ENCODE data around the gene BIRC6. TPM values are rescaled to one million over a fixed set of nuclear protein-coding genes. Genes with fewer than 3 reads are reported as not detected.

The BIRC6 gene
- polyA plus RNA-seq, 4 donors, result 14.6 to 55.1 (median 20.6) TPM

- FAIRE-seq, result no peak
- Histone ChIP-seq H3K9me3 (ENCODE audit: control insufficient read depth in 2 of 2, insufficient read depth in 1 of 2, low read depth in 1 of 2, low read length in 1 of 2) (no peaks in the 10 kb centered on the region), H3K36me3 (ENCODE audit: control insufficient read depth in 3 of 3, insufficient read depth in 2 of 3, low read depth in 1 of 3, low read length in 3 of 3) (peaks cover 12 to 30% (median 16%) of the 10 kb centered on the region in 3 donors), H3K4me3 (ENCODE audit: low read depth in 1 of 3, low read length in 3 of 3) (no peak overlapping the region), H3K4me1 (ENCODE audit: control insufficient read depth in 3 of 3, insufficient read depth in 2 of 3, low read depth in 1 of 3, low read length in 2 of 3) (no peaks in the 10 kb centered on the region), H3K27me3 (ENCODE audit: control insufficient read depth in 3 of 3, insufficient read depth in 3 of 3, low read length in 3 of 3) (no peaks in the 10 kb centered on the region), H3K27ac (ENCODE audit: low read depth in 1 of 3, low read length in 2 of 3) (no peak overlapping the region)
- WGBS, 3 donors, result 77 to 100% (median 88%) methylated on average over 1 of the region's 1 CpG
- no peak for DNase-seq
Measured at GRCh38 chr2:32416519-32416918, 59.7 kb downstream of the BIRC6 start.

GRCh38 chr2:32417659-32418058, 60.8 kb downstream of the BIRC6 start:
- no peak overlapping the region for H3K4me3 ChIP-seq (ENCODE audit: low read depth in 1 of 3, low read length in 3 of 3)
- WGBS, 3 donors, result 97 to 98% (median 97%) methylated on average over 10 of the region's 10 CpGs
- FAIRE-seq, result no peak

GRCh38 chr2:32418778-32419177, 62.0 kb downstream of the BIRC6 start:
- FAIRE-seq, result no peak
- H3K27ac ChIP-seq (ENCODE audit: low read depth in 1 of 3, low read length in 2 of 3), result no peak overlapping the region
- WGBS, 3 donors, result 87 to 95% (median 94%) methylated on average over 5 of the region's 5 CpGs

More at GRCh38 chr2:32417659-32418058, 60.8 kb downstream of the BIRC6 start:
- H3K27me3 ChIP-seq (ENCODE audit: control insufficient read depth in 3 of 3, insufficient read depth in 3 of 3, low read length in 3 of 3), result no peaks in the 10 kb centered on the region
- DNase-seq, result no peak
- H3K4me1 ChIP-seq (ENCODE audit: control insufficient read depth in 3 of 3, insufficient read depth in 2 of 3, low read depth in 1 of 3, low read length in 2 of 3), result no peaks in the 10 kb centered on the region
- H3K9me3 ChIP-seq (ENCODE audit: control insufficient read depth in 2 of 2, insufficient read depth in 1 of 2, low read depth in 1 of 2, low read length in 1 of 2), result no peaks in the 10 kb centered on the region
- no peak overlapping the region for H3K27ac ChIP-seq (ENCODE audit: low read depth in 1 of 3, low read length in 2 of 3)
- H3K36me3 ChIP-seq (ENCODE audit: control insufficient read depth in 3 of 3, insufficient read depth in 2 of 3, low read depth in 1 of 3, low read length in 3 of 3), result peaks cover 12 to 29% (median 15%) of the 10 kb centered on the region in 3 donors

GRCh38 chr2:32422133-32422532, 65.3 kb downstream of the BIRC6 start:
- WGBS, 3 donors, result 95 to 98% (median 98%) methylated on average over 1 of the region's 1 CpG
- FAIRE-seq (no peak), DNase-seq (no peak)
- H3K4me3 ChIP-seq (ENCODE audit: low read depth in 1 of 3, low read length in 3 of 3), result no peak overlapping the region
- H3K4me1 ChIP-seq (ENCODE audit: control insufficient read depth in 3 of 3, insufficient read depth in 2 of 3, low read depth in 1 of 3, low read length in 2 of 3), result peaks cover 0 to 3% (median 2%) of the 10 kb centered on the region in 3 donors
- H3K27me3 ChIP-seq (ENCODE audit: control insufficient read depth in 3 of 3, insufficient read depth in 3 of 3, low read length in 3 of 3), result no peaks in the 10 kb centered on the region
- H3K9me3 ChIP-seq (ENCODE audit: control insufficient read depth in 2 of 2, insufficient read depth in 1 of 2, low read depth in 1 of 2, low read length in 1 of 2), result no peaks in the 10 kb centered on the region
- H3K27ac ChIP-seq (ENCODE audit: low read depth in 1 of 3, low read length in 2 of 3), result no peak overlapping the region
- peaks cover 2 to 16% (median 3%) of the 10 kb centered on the region in 3 donors for H3K36me3 ChIP-seq (ENCODE audit: control insufficient read depth in 3 of 3, insufficient read depth in 2 of 3, low read depth in 1 of 3, low read length in 3 of 3)

More at GRCh38 chr2:32418778-32419177, 62.0 kb downstream of the BIRC6 start:
- Histone ChIP-seq H3K4me3 (ENCODE audit: low read depth in 1 of 3, low read length in 3 of 3) (no peak overlapping the region), H3K27me3 (ENCODE audit: control insufficient read depth in 3 of 3, insufficient read depth in 3 of 3, low read length in 3 of 3) (no peaks in the 10 kb centered on the region), H3K9me3 (ENCODE audit: control insufficient read depth in 2 of 2, insufficient read depth in 1 of 2, low read depth in 1 of 2, low read length in 1 of 2) (no peaks in the 10 kb centered on the region), H3K4me1 (ENCODE audit: control insufficient read depth in 3 of 3, insufficient read depth in 2 of 3, low read depth in 1 of 3, low read length in 2 of 3) (no peaks in the 10 kb centered on the region), H3K36me3 (ENCODE audit: control insufficient read depth in 3 of 3, insufficient read depth in 2 of 3, low read depth in 1 of 3, low read length in 3 of 3) (peaks cover 12 to 23% (median 15%) of the 10 kb centered on the region in 3 donors)
- no peak for DNase-seq

GRCh38 chr2:32423536-32423935, 66.7 kb downstream of the BIRC6 start:
- DNase-seq (no peak), FAIRE-seq (no peak)
- H3K27ac ChIP-seq (ENCODE audit: low read depth in 1 of 3, low read length in 2 of 3), result no peak overlapping the region
- H3K4me1 ChIP-seq (ENCODE audit: control insufficient read depth in 3 of 3, insufficient read depth in 2 of 3, low read depth in 1 of 3, low read length in 2 of 3), result peaks cover 0 to 3% (median 2%) of the 10 kb centered on the region in 3 donors
- H3K4me3 ChIP-seq (ENCODE audit: low read depth in 1 of 3, low read length in 3 of 3), result no peak overlapping the region
- peaks cover 0 to 11% (median 2%) of the 10 kb centered on the region in 3 donors for H3K36me3 ChIP-seq (ENCODE audit: control insufficient read depth in 3 of 3, insufficient read depth in 2 of 3, low read depth in 1 of 3, low read length in 3 of 3)
- H3K27me3 ChIP-seq (ENCODE audit: control insufficient read depth in 3 of 3, insufficient read depth in 3 of 3, low read length in 3 of 3), result no peaks in the 10 kb centered on the region
- H3K9me3 ChIP-seq (ENCODE audit: control insufficient read depth in 2 of 2, insufficient read depth in 1 of 2, low read depth in 1 of 2, low read length in 1 of 2), result no peaks in the 10 kb centered on the region

- Histone ChIP-seq H3K9me3 (ENCODE audit: control insufficient read depth in 2 of 2, insufficient read depth in 1 of 2, low read depth in 1 of 2, low read length in 1 of 2) (no peaks in the 10 kb centered on the region), H3K27me3 (ENCODE audit: control insufficient read depth in 3 of 3, insufficient read depth in 3 of 3, low read length in 3 of 3) (no peaks in the 10 kb centered on the region), H3K36me3 (ENCODE audit: control insufficient read depth in 3 of 3, insufficient read depth in 2 of 3, low read depth in 1 of 3, low read length in 3 of 3) (peaks cover 0 to 11% (median 2%) of the 10 kb centered on the region in 3 donors), H3K4me1 (ENCODE audit: control insufficient read depth in 3 of 3, insufficient read depth in 2 of 3, low read depth in 1 of 3, low read length in 2 of 3) (peaks cover 0 to 3% (median 2%) of the 10 kb centered on the region in 3 donors), H3K27ac (ENCODE audit: low read depth in 1 of 3, low read length in 2 of 3) (no peak overlapping the region), H3K4me3 (ENCODE audit: low read depth in 1 of 3, low read length in 3 of 3) (no peak overlapping the region)
- WGBS, 3 donors, result 88 to 94% (median 91%) methylated on average over 5 of the region's 5 CpGs
- FAIRE-seq (no peak), DNase-seq (no peak)
Measured at GRCh38 chr2:32424739-32425138, 67.9 kb downstream of the BIRC6 start.

GRCh38 chr2:32425719-32426141, 68.9 kb downstream of the BIRC6 start:
- no peak for FAIRE-seq

GRCh38 chr2:32427672-32428610, 71.1 kb downstream of the BIRC6 start:
- no peaks in the 10 kb centered on the region for H3K9me3 ChIP-seq (ENCODE audit: control insufficient read depth in 2 of 2, insufficient read depth in 1 of 2, low read depth in 1 of 2, low read length in 1 of 2)
- WGBS, 3 donors, result 43 to 69% (median 58%) methylated on average over 6 of the region's 6 CpGs
- H3K4me3 ChIP-seq (ENCODE audit: low read depth in 1 of 3, low read length in 3 of 3), result no peak overlapping the region
- H3K27me3 ChIP-seq (ENCODE audit: control insufficient read depth in 3 of 3, insufficient read depth in 3 of 3, low read length in 3 of 3), result no peaks in the 10 kb centered on the region
- peaks cover 2 to 19% (median 2%) of the 10 kb centered on the region in 3 donors for H3K36me3 ChIP-seq (ENCODE audit: control insufficient read depth in 3 of 3, insufficient read depth in 2 of 3, low read depth in 1 of 3, low read length in 3 of 3)
- H3K27ac ChIP-seq (ENCODE audit: low read depth in 1 of 3, low read length in 2 of 3), result no peak overlapping the region
- DNase-seq (no peak), FAIRE-seq (no peak)
- H3K4me1 ChIP-seq (ENCODE audit: control insufficient read depth in 3 of 3, insufficient read depth in 2 of 3, low read depth in 1 of 3, low read length in 2 of 3), result peaks cover 0 to 3% (median 2%) of the 10 kb centered on the region in 3 donors

More at GRCh38 chr2:32425719-32426141, 68.9 kb downstream of the BIRC6 start:
- peaks cover 0 to 3% (median 2%) of the 10 kb centered on the region in 3 donors for H3K4me1 ChIP-seq (ENCODE audit: control insufficient read depth in 3 of 3, insufficient read depth in 2 of 3, low read depth in 1 of 3, low read length in 2 of 3)
- no peak overlapping the region for H3K4me3 ChIP-seq (ENCODE audit: low read depth in 1 of 3, low read length in 3 of 3)
- no peaks in the 10 kb centered on the region for H3K9me3 ChIP-seq (ENCODE audit: control insufficient read depth in 2 of 2, insufficient read depth in 1 of 2, low read depth in 1 of 2, low read length in 1 of 2)
- DNase-seq, result no peak
- WGBS, 3 donors, result 67 to 82% (median 82%) methylated on average over 2 of the region's 2 CpGs
- H3K36me3 ChIP-seq (ENCODE audit: control insufficient read depth in 3 of 3, insufficient read depth in 2 of 3, low read depth in 1 of 3, low read length in 3 of 3), result peaks cover 0 to 8% (median 2%) of the 10 kb centered on the region in 3 donors
- no peak overlapping the region for H3K27ac ChIP-seq (ENCODE audit: low read depth in 1 of 3, low read length in 2 of 3)
- no peaks in the 10 kb centered on the region for H3K27me3 ChIP-seq (ENCODE audit: control insufficient read depth in 3 of 3, insufficient read depth in 3 of 3, low read length in 3 of 3)

Measured in small intestine (tissue), 7 donors.